Activated CD8-positive, alpha-beta memory T cell treated with anti-CD3 and anti-CD28 coated beads, Interleukin-2, amount 50 U/mL, for 4 hours (primary cell): ENCODE results near the gene TMEM212.
A peak's percentile ranks its signal among the peaks of the same experiment; 100 is the strongest.

ENCODE experiments used
- DNase-seq: peaks from one replicate; pipeline ENCODE4 v3.0.0-alpha.2; 2020

The TMEM212 gene

GRCh38 chr3:171842864-171843518, at the start of gene TMEM212:
TSS of gene TMEM212 (plus strand) at chr3:171843349. CDS start at chr3:171843384, 35 bp downstream.
- DNase-seq: no peak

GRCh38 chr3:171796625-171797264, 46.4 kb upstream of the TMEM212 start:
- DNase-seq: no peak

DNA sequence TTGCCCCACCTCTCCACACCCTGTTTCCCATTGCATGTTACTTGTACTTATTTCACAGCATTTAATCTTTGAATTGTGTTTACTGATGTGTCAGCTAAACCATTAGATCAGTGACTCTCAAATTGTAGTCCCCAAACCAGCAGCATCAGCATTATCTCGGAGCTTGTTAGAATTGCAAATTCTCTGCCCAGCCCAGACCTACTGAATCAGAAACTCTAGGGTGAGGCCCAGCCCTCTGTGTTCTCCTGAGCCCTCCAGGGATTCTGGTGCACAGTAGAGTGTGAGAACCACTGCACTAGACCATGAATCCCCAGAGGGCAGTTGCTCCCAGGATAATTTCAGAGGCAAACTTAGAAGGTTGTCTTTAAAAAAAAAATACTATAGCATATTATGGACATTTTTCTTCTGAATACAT, 45.9 kb upstream of the TMEM212 start:
- DNase-seq: no peak

- no peak for DNase-seq
Observed at GRCh38 chr3:171797873-171798272, 45.3 kb upstream of the TMEM212 start.

DNA sequence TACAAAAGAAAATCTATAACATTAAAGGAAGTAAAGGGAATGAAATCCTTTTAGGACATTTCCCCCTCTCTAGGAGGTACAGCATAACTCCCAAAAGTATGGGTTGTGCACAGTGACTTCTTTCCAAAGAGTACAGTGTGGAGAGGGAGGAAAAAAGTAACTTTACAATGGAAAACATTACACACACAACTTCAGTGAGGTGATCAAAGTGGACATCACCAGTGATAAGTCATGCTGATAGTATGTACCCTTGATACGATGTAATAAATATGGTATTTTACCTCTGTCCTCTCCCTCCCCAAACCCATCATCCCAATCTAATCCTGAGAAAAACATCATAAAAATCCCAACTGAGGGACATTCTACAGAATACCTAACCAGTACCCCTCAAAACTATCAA, 43.6 kb upstream of the TMEM212 start:
- no peak for DNase-seq

DNA sequence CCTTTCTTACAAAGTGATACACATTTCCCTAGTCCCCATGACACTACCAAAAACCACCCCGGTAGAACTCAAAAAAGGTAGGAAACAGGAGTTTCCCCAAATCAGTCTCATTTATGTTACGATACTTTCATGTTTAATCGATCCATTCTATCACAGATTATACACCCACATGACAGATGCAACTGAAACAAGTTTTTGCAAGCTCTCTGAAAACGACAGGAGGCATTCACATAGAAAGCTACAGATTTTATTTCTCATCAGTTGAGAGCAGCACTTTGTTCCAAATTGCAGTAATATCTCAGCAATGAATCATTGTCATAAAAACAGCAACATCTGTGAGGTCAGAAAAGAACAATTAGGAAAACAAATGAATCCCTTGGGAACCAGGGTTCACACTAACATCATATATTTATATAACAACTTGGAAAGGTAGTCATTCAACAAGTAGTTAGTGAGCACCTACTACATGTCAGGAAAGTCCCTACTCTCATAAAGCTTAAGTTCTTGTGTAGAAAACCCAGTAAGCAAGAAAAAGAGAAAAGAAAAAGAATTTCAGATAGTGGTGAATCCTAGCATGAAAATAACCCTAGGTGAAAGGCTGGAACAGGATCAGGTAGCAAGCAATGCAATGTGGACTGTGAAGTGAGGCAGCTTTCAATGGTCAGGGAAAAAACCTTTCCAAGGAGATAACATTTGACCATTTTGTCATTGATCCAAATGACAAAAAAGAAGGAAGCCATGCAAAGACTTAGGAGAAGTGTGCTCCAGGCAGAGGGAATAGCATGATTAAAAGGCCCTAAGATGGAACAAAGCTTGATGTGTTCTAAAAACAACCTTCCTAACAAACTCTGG, 41.2 kb upstream of the TMEM212 start:
- no peak for DNase-seq

DNA sequence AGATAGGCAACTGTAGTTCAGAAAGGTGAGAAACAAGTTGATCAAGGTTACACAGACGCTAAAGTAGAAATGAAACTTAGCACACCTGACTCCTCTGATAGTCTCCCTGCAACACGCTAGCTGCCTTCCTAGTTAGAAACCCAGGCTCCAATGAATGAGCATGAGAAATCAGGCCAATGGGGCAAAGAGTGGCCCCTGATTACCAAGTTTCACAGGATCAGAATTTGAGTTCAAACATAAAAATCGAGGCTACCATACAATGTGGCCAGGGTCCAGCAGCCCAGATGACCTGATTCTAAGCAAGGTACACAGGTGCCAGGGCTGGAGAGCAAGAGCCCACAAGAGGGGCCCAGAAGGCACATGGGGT, 40.6 kb upstream of the TMEM212 start:
- DNase-seq: no peak

DNA sequence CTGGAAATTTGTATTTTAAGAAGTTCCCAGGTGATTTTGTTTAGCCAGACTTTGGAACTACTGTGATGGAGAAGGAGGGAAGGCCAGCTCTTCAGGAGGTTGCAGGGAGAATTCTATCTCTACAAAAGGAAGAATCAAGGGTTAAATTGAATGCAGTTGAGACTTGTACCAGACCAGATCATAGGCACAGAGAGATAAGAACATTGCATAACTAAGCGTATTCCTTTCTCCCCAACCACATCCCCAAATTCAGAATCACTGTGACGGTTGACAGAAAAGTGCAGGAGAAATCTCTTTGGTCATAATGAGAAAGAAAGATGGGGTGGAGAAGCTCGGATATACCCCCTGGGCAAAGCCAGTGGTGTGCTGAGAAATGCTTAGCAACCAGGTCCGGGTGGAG, 40.1 kb upstream of the TMEM212 start:
- DNase-seq: no peak

GRCh38 chr3:171804618-171805389, 38.3 kb upstream of the TMEM212 start:
- DNase-seq: no peak

DNA sequence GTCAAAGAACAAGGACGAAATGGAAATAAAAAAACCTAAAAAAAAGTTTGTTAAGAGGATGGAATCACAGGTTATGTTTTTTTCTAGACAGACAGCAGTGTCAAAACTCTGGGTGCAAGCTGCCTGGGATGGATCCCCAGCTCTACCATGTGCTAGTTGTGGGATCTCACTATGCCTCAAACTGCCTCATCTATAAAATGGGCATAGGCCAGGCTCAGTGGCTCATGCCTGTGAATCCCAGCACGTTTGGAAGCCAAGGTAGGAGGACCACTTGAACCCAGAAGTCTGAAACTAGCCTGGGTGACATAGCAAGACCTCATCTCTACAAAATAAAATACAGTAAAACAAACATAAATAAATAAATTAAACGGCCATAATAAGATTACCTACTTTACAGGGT, 37.5 kb upstream of the TMEM212 start:
- no peak for DNase-seq

DNA sequence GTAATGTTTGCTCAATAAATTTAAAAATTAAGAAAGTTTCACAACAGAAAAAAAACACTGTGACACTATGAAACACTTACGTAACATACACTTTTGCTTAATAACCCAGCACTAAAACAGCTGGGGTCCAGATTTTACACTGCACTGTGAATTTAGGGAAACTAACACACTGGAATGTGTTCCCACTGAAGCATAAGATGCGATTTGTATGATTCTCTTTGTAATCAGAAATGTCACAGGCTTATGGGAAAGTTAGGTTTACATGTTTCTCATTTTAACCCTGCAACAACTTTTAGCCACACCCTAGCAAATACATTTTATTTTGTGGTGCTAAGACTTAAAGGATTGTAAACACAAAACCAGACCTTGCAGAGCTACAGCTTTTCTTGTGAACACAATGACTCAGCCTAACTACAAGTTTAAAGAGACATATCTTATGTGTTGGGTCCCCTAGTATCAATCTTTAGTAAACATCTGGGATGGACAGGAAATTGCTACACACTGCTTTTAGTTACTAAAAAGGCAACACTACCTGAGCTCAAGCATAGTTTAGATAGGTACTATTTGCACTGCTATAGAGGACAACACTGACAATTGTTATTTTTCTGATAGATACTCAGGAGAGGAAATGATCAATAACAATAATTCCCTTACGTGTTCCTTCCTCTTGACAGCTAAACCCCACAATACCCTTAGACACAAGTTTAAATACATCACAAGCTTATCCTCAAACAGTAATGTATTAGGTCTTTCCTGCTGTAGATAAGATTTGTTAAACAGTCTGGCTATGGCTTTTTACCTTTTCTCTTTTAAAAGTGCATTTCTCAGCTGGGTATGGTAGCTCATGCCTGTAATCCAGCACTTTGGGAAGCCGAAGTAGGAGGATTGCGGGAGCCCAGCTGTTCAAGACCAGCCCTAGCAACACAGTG, 36.7 kb upstream of the TMEM212 start:
- no peak for DNase-seq

- no peak for DNase-seq
Observed at GRCh38 chr3:171807129-171807675, 35.9 kb upstream of the TMEM212 start.

DNA sequence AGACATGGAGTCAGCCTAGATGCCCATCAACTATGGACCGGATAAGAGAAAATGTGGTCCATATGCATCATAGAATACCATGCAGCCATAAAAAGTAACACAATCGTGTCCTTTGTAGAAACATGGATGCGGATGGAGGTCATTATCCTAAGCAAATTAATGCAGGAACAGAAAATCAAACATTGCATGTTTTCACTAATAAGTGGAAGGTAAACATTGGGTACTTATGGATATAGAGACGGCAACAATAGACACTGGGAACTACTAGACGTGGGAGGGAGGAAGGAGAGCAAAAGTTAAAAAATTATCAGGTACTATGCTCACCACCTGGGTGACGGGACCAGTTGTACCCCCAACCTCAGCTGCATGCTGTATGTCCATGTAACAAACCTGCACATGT, 35.3 kb upstream of the TMEM212 start:
- DNase-seq: no peak

DNA sequence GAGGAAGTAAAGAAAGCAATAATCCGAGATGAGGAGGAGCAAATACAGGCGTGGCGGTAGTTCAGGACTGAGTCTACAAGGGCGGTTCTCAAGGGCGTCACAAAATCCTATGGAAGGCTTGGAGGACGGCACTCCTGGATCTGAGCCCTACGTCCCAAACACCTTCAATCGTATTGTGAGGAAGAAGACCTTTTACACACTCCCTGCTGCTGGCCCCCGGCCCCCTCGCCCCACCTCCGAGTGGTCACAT, 33.6 kb upstream of the TMEM212 start:
- no peak for DNase-seq

DNA sequence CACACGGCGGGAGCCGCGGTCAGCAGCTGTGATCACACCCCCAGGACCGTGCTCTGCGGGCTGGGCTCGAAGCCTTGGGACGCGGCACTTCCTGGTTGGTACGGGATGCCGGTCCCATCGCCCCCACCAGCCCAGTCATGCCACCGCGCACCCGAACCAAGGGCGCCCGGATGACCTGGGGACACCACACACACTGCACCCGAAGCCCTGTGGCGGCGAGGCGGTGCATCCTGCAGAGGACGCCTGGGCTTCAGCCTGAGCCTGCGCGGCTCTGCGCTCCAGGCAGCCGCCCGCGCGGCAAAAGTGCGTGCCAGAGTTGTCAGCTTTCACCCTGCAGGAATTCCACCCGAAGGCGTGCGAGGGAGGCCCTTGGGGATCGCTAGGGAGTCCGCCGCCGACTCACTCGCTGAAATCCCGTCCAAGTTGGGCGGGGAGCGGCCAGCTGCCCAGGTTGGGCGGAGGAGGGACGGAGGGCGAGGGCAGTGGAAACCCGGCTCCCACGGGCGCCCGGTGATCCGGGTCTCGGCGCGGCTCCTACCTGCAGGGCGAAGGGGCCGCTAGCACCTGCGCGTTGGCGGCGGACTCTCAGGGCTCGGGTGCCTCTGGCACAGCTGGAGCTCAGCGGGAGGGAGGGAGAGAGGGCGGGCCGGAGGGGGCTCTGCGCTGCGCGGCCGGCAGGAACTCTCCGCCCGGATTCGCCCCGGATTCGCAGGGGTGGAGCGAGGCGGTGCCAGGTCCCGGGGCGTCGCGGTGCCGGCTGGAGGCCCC, 33.1 kb upstream of the TMEM212 start, which contains the start of gene PLD1:
TSS of gene PLD1 (minus strand) at position 623 of the 768 bp plus-strand sequence. CDS start 72,432 bp downstream, outside the sequence.
- DNase-seq: peak; percentile 37

DNA sequence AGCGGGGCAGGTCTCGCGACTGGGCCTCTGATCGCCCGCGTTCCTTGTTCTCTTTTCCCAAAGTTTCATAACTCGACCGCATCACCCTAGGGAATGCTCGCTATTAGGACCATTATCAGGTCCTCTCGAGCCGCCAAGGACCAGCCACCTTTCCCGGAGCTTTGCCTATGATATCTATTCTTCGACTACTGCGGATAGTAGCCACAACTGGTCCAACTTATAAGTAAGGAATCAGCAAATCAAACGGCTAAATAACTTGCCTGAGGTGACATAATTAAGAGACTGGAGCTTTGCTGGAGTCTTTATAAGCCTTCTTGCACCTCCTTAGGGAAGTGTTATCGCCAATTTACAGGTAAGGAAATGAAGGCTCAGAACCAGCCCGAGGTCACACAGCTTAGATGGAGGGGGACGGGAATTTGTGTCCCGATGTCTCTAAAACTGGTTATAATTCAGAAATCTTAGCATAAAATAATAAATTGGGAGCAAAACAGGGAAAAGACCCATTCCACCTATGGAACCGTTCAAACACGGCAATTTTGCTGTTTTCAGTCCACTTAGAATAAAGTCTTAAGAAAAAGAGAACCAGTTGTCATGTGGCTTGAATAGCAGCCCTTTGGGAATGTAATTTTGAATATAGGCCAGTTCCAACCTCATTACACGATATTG, 32.4 kb upstream of the TMEM212 start:
- no peak for DNase-seq

GRCh38 chr3:171811295-171811912, 31.7 kb upstream of the TMEM212 start:
- no peak for DNase-seq

DNA sequence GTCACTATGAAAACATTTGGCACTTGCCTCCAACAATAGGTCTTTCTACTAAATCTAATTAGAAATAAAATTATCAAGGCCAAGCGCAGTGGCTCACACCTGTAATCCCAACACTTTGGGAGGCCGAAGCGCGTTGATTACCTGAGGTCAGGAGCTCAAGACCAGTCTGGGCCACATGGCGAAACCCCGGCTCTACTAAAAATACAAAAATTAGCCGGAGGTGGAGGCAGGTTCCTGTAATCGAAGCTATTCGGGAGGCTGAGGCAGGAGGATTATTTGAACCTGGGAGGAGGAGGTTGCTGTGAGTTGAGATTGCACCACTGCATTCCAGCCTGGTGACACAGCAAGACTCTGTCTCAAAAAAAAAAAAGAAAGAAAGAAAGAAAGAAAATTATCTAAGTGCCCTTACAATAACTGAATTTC, 31.2 kb upstream of the TMEM212 start:
- no peak for DNase-seq

DNA sequence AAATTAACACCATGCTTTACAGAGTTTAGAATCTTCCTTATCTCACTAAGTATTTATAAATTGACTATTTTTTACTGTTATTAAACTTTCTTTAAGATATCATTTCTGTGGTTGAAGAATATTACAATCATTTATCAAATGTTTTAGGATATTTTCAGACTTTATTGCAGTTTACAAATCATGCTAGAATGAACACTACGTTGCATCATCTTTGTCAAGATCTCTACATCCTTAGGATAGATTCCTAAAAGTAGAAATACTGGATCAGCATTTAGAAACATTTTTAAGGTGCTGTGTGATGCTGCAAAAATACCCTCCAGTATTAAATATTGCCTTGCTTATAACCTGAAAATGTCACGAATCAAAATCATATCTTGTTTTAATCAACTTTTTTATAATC, 30.3 kb upstream of the TMEM212 start:
- DNase-seq: no peak

DNA sequence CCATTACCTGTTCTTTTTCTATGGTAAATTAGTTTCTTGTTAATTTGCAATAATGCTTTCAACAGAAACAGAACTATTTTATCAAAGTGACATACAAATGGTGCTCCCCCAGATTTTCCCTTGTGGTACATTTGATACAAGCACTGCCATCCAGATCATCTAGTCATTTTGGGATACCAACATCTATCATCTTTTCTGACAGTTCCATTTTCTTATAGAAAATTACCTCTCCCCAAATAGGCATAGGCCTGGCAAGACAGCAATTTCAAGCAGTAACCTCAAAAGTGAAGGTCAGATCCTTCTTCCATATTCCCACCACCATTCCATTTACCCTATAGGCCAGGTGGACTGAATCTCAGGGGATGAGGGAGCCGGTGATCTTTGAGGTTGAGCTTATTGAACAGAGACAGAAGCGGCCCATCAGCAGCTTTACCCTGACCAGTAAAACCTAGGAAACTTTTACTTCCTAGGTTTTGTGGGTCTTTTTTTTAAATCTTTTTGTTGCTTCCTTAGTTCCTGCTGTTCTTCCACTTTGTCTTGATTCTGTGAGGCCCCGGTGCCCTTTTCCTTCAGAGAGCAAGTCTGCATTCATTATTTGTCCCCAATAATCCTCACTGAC, 29.8 kb upstream of the TMEM212 start:
- DNase-seq: no peak
